NCI-H2029 treated with DMSO at 0.1 percent for 48 hours (cell line): ENCODE measurements around the gene MAP2K2.

Experiments used
- DNase-seq: peaks from one replicate; lab custom pipeline; 2025; lab: John Stamatoyannopoulos, UW

MAP2K2 gene

GRCh38 chr19:4099041-4099764 lies 24.7 kb downstream of the MAP2K2 start:
- no peak for DNase-seq

- no peak for DNase-seq
Measured at GRCh38 chr19:4098493-4098892, 25.4 kb downstream of the MAP2K2 start.

GRCh38 chr19:4097501-4097900 lies 26.4 kb downstream of the MAP2K2 start:
- DNase-seq = no peak

GRCh38 chr19:4096049-4096892 lies 27.7 kb downstream of the MAP2K2 start:
- DNase-seq = no peak

- DNase-seq = no peak
Measured at GRCh38 chr19:4095488-4095844, 28.5 kb downstream of the MAP2K2 start.

GRCh38 chr19:4094761-4095487 lies 29.0 kb downstream of the MAP2K2 start:
- no peak for DNase-seq

- no peak for DNase-seq
Measured at GRCh38 chr19:4094291-4094690, 29.6 kb downstream of the MAP2K2 start.

GRCh38 chr19:4093643-4094175 lies 30.2 kb downstream of the MAP2K2 start:
- DNase-seq = no peak

- no peak for DNase-seq
Measured at GRCh38 chr19:4090356-4091220, 33.3 kb downstream of the MAP2K2 start.

GRCh38 chr19:4089946-4090345 lies 34.0 kb downstream of the MAP2K2 start:
- DNase-seq = no peak

GRCh38 chr19:4089400-4089908 lies 34.5 kb downstream of the MAP2K2 start:
- no peak for DNase-seq

GRCh38 chr19:4088975-4089374 lies 34.9 kb downstream of the MAP2K2 start:
- DNase-seq = no peak

GRCh38 chr19:4087787-4088679 lies 35.9 kb downstream of the MAP2K2 start:
- no peak for DNase-seq

GRCh38 chr19:4086411-4086867 lies 37.5 kb downstream of the MAP2K2 start:
- no peak for DNase-seq

GRCh38 chr19:4084547-4084877 lies 39.4 kb downstream of the MAP2K2 start:
- DNase-seq = no peak

- no peak for DNase-seq
Measured at GRCh38 chr19:4083677-4084546, 40.0 kb downstream of the MAP2K2 start.

- no peak for DNase-seq
Measured at GRCh38 chr19:4082172-4082571, 41.8 kb downstream of the MAP2K2 start.

GRCh38 chr19:4081441-4082129 lies 42.3 kb downstream of the MAP2K2 start:
- DNase-seq = no peak

GRCh38 chr19:4080473-4080872 lies 43.4 kb downstream of the MAP2K2 start:
- no peak for DNase-seq
